Measurements from ENCODE around the gene SIT1.
"Not testable (repeated sequence)": the region's sequence is repeated elsewhere in the genome, so short reads cannot be mapped to it uniquely, and the experiment has no call there.

The SIT1 gene

DNA sequence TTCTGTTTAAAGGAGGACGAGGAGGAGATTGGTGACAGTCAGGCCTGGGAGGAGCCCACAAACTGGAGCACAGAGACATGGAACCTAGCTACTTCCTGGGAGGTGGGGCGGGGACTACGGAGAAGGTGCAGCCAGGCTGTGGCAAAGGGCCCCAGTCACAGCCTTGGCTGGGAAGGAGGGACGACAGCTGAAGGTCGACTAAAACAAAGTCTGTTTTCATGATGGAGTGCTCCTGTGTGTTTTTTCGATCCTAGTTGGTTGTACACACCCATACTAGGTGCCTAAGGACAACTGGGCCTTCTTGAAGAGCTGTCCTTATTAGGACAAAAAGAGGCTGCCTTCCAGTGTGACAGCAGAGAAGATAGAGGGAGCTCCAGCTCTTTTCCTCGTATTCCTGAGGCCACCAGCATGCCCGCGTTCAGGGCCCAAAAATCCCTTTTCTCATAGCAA lies 10.3 kb upstream of the SIT1 start:
- DNase-seq (ENCODE audit: low spot score): no peak

DNA sequence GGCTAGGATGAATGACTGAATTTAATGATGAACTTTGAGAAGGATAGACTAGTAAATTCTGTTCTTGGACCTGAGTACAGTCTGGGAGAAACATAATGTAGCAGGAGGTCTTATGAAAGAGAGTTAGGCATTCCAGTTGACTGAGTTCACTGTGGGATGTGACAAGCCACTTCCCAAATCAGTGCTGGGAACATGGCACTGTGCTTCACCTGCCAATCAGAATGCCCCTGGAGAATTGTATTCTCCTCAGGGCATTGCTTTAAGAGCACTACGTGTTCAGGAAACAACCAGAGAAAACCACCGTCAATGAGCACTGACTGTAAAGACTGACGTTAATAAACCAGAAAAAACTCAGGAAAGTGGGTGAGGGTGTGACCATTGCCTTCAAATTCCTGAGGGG lies 8.6 kb upstream of the SIT1 start:
- no peak for DNase-seq (ENCODE audit: low spot score)

DNA sequence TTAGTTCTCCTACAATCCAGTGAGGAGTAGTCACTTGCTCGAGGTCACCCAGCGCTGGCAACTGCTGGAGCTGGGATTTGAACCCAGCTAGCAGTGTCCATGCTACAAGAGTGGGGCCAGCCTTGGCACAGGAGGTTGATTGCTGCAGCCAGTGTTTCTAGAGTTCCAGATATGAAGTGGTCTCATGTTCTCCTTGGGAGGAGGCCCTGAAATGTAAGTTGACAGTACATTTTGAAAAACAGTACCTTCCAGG lies 8.2 kb upstream of the SIT1 start:
- no peak for DNase-seq (ENCODE audit: low spot score)

DNA sequence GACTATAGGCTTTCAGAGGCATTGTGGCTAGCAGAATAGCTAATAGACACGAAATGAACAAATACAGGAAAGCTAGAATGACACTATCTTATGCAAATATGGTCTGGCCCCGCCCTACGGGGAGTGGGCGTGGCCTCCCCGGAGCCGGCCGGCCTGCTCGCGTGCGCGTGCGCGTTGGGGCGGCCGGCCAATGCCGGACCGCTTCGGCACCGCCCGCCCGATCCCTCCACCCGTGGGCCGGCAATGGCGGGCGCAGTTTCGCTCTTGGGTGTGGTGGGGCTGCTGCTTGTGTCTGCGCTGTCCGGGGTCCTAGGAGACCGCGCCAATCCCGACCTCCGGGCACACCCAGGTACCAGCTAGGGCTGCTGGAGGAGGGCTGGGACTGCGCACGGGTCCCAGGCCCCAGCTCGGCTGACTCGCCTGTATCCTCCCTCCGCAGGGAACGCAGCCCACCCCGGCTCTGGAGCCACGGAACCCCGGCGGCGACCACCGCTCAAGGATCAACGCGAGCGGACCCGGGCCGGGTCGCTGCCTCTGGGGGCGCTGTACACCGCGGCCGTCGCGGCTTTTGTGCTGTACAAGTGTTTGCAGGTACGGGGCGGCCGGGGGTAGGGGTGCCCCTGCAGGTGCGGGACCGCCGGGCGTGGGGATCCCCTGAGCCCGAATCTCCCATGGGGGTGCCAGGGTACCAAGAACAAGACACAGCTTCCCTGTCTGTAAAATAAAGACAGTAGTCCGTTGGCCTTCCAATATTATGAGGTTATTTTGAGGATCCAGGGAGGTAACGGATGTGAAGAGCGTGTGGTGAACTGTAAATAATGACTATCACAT lies 7.6 kb upstream of the SIT1 start, which contains the start of gene CCDC107:
Gene CCDC107, plus strand, starts transcription at position 156 of the 831 bp plus-strand sequence. Its CDS starts 88 bp downstream, at position 244.
- DNase-seq (ENCODE audit: low spot score): peak; percentile 87

DNA sequence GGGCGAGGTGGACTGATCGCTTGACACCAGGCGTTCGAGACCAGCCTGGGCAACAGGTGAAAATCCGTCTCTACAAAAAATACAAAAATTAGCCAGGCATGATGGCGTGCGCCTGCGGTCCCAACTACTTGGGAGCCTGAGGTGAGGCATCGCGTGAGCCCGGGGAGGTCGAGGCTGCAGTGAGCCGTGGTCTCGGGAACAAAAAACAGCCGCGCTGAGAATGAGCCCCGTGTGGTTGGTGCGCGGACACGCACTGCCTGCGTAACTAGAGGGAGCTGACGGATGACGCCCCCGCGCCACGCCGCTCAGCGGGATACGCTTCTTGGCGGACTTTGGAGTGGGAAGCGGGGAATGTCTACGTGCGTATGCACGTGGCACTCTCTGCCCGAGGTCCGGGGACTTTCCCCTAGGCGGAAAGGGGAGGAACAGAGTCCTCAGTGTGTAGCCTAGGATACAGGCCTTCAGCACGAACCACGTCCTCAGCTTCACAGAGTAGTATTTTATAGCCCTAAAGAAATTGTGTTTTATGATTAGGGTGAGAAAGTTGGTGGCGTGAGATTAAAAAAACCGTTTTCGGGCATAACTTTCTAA lies 6.9 kb upstream of the SIT1 start, which contains the start of gene RMRP:
Gene RMRP, minus strand, starts transcription at position 474 of the 591 bp plus-strand sequence.
- DNase-seq (ENCODE audit: low spot score): peak; percentile 97

DNA sequence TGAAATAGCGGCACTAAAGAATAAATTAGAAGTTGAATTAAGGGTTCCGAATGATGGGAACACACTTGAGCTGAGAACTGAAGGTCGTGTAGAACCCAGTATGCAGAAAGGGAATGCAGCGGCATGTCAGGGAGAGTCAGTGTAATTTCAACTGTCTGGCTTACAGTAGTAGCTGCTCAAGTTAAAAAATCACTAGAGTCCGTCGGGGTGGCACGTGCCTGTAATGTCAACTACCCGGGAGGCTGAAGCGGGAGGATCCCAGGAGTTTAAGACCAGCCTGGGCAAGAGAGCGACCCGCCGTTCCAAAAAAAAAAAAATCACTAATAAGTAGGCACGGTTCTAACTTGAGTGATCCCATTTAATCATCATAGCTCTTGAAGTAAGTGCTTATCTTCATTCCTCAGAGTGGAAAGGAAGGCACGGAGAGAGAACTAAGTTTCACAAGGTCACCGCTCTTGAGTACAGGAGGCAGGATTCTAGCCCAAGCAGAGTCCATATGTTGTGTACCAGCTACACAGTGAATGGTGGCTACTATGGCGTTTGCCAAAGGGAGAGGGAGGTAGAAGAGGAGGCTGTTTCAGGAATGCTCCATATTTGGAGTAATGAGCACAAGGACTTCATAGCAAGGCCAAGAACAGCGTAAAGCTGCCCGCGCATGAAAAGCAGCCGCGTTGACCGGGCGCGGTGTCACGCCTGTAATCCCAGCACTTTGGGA lies 6.3 kb upstream of the SIT1 start:
- DNase-seq (ENCODE audit: low spot score): no peak

DNA sequence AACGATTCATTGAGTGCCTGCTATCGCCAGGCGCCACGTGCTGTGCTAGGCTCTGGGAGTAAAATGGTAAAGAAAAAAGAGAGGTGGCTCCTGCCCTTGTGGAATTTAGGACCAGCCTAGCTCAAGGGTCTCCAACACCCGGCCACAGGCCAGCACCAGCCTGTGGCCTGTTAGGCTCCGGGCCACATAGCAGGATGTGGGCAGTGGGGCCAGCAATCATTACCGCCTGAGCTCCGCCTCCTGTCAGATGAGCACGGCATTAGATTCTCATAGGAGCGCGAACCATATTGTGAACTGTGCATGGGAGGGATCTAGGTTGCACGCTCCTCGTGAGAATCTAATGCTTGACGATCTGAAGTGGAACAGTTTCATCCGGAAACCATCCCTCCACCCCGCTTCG lies 5.6 kb upstream of the SIT1 start:
- DNase-seq (ENCODE audit: low spot score): no peak

DNA sequence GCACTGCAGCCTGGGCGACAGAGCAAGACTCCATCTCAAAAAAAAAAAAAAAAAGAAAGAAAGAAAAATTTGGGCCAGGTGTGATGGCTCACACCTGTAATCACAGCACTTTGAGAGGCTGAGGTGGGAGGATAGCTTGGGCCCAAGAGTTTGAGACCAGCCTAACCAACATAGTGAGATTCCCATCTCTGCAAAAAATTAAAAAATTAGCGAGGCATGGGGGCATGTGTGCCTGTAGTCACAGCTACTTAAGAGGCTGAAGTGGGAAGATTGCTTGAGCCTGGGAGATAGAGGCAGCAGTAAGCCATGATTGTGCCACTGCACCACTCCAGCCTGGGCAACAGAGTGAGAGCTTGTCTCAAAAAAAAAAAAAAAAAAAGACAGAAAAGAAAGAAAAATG lies 2.9 kb upstream of the SIT1 start:
- no peak for DNase-seq (ENCODE audit: low spot score)

DNA sequence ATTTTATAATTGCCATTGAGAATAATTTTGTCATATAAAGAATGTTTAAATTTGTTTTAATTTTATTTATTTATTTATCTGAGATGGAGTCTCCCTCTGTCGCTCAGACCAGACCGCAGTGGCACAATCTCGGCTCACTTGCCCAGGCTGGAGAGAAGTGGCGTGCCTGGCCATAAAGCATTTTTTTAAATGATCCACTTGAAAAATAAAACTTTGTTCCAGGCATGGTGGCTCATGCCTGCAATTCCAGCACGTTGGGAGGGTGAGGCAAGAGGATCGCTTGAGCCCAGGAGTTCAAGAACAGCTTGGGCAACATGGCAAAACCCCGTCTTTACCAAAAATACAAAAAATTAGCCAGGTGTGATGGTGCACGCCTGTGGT lies 2.1 kb upstream of the SIT1 start:
- no peak for DNase-seq (ENCODE audit: low spot score)

DNA sequence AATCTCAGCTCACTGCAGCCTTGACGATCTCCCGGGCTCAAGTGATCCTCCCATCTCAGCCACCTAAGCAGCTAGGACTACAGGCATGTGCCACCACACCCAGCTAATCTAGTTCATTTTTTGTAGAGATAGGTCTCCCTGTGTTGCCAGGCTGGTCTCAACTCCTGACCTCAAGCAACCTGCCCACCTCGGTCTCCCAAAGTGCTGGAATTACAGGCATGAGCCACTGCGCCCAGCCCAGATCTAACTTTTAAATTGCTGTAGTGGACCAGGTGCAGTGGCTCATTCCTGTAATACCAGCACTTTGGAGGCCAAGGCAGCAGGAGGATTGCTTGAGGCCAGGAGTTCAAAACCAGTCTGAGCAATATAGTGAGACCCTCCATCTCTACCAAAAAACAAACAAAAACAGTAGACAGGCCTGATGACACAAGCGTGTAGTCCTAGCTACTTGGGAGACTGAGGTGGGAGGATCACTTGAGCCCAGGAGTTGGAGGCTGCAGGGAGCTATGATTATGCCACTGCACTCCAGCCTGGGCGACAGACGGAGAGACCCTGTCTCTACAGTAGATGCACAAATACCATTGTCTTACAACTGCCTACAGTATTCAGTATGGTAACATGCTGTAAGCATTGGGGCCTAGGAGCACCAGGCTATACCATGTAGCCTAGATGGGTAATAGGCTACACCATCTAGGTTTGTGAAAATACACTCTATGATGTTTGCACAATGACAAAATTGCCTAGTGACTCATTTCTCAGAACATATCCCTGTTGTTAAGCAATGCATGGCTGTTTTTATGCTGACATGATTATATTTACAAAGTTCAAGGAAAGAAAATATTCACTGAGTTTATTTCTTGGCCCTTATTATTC lies 1.5 kb upstream of the SIT1 start:
- no peak for DNase-seq (ENCODE audit: low spot score)

DNA sequence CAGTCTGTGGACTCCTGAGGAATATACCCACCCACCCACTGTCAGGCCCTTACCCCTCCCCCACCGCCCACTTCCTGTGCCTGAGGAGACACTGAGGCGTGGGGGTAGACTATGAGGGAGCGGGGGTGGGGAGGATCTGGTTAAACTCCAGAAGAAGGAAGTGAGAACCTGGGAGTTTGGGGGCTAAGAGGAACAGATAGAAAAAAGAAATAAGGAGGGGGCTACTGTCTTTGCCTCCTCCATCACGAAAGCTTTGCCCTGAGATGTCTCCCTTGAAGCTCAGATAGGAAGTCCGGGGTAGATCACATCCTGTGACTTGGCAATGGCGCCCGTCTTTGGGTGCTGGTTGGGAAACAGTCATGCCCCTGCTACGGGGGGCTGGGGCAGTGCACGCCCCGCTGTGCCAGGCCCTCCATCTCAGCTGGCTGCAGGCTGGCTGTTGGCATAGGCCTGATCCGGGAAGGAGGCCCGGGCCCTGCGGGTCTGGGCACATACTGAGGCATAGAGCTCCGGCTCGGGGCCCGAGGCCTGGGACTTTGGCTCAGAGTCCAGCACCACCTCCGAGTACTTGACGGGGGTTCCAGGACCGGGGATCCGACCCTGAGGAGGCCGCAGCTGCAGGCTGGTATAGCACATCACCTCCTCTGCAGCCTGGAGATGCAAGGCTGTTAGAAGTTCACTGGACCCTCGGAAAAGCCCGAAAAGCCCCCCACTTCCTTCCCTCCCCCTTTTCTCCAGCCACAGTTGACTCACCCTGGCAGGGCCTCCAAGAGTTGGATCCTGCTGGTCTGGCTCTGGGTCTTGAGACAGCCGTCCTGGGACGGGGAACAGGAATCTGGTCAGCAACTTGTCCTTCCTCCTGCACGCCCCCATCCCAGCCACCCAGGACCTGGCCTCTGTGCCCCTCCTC lies 1.0 kb downstream of the SIT1 start:
- DNase-seq (ENCODE audit: low spot score): no peak

DNA sequence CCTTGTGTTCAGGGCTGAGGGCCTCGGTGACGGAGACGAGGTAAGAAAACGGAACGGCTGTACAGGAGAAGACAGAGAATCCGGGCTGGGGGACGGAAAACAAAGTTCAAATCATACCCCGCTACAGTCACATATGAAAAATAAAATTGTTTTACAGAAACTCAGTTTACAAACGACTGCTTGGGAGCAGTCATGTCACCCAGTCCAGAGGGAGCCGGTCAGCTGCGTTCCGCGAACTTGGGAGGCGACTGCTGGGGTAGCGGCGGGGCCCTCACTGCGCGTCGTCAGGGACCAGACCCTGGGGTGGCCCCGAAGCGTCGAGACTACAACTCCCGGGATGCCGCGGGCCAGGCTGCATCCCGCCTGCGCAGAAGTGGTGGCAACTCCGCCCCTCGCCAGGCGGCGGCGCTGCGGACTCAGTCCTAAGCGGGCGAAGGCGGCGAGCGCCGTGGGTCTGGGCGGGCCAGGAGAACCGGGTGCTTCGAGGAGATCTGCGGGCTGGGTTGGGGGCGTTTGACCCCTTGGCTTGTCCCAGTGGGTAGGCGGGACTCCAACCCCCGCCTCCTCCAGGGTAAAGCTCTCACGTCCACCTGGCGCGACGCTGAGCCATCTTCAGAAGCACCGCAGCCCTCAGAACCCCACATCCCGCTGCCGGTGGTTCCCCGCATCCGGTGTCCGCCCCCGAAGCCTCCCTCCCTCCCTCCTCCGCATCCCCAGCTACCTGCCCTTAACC lies 4.0 kb downstream of the SIT1 start:
- DNase-seq (ENCODE audit: low spot score): peak; percentile 82

DNA sequence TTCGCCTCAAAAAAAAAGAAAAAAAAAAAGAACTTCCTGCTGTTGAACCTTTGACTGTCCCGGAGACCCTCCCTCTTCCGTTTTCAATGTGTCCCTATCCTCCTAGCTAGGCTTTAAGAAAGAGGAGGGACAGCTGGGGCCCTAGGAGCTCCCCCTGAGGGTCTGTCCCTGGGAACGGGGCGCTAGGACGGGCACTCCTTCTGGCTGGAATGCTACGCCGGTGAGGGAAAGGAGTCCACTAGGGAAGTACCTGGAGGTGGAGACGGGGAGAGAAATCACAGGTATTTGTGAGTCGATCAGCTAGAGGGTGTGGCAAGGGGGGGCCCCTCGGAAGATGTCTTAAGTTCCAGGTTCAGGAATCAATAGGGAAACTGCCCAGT lies 4.6 kb downstream of the SIT1 start:
- no peak for DNase-seq (ENCODE audit: low spot score)

DNA sequence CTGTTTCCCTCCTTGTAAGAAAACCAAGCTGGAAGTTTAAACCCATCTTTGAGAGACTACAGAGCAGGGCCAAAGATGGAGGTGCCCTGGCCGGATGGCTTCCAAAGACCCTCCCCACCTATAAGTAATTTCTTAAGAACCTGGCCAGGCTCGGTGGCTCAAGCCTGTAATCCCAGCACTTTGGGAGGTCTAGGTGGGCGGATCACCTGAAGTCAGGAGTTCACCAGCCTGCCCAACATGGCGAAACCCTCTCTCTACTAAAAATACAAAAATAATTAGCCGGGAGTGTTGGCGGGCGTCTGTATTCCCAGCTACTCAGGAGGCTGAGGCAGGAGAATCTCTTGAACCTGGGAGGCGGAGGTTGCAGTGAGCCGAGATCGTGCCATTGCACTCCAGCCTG lies 5.0 kb downstream of the SIT1 start:
- DNase-seq (ENCODE audit: low spot score): not testable (repeated sequence)

DNA sequence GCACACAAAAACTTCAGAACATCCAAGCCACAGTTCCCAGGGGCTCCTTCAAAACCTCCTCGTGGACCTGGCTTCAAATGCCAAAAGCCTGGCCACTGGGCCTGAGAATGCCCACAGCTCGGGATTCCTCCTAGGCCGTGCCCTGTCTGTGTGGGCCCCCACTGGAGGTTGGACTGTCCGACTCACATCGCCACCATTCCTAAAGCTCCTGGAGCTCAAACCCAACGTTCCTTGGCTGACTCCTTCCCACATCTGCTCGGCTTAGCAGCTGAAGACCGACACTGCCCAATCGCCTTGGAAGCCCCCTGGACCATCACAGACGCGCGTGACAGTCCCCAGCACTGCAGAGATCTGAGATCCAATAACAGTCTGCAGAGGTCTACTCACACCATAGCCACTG lies 7.7 kb downstream of the SIT1 start:
- DNase-seq (ENCODE audit: low spot score): no peak

DNA sequence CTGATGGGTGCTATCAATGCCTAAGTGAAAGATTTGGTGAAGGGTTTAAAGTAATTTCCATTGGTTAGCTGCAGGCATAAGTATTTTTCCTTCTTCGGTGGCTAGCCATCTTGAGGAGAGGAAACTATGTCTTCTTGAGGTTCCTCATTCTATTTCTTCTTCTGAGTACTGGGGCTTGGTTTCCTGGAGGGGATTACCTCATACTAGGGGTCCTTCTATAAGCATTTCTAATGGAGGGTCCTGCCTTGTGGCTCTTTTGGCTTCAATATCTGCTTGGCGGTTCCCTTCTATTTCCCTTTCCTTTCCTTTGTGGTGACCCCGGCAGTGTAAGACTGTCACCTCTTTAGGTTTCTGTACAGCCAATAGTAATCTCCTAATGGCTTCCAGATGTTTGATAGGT lies 9.3 kb downstream of the SIT1 start:
- not testable (repeated sequence) for DNase-seq (ENCODE audit: low spot score)

DNA sequence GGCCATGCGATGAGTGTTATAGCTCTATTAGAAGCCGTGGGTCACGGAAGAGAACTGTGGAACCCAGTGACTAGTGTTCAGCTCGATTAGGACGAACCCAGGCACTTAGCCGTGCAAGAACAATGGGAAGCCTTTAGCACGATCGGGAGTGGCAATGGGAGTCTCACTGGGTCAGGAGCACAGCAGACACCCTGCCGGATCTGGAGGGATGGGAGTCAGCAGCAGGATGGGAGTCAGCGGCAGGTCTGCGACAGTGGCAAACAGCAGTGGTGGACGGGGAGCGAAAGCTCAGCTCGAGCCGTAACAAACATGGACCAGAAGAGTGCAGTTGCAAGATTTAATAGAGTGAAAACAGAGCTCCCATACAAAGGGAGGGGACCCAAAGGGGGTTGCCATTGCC lies 10.3 kb downstream of the SIT1 start:
- DNase-seq (ENCODE audit: low spot score): not testable (repeated sequence)

DNA sequence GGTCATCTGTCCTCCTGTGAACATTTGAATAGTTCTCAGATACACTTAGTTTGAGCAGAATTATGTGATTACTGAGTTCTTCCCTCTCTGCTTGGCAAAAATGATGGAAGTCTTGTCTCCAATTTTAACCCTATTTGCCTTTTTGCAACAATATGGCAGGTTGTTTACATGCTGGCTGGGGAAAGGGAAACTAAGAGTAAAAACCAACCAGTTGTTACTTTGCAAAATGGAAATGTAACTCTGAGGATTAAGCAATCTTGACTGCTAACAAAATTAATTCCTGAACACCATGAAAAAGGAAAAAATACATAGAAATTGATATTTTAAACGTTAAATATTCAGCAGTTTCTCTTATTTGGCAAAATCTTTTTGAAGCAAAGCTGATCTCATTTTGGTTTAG lies 11.1 kb downstream of the SIT1 start:
- DNase-seq (ENCODE audit: low spot score): no peak

DNA sequence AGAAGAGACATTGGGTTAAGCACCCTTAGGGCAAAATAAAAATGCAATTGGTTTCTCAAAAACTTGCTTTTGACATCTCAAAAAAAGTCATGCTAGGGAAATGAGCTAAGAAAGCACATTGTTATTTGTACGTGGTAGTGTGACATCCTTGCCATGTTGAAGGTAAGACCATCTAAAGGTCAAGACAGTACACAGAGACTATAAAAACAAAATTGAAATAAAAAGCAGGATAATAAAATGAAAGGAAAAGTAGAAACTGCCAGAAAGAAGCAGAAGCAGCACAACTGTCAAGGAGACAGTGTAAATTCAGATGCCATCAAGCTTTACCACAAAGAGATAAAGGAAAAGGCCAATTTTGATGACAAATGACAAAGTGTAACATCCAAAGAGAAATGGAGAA lies 11.5 kb downstream of the SIT1 start:
- not testable (repeated sequence) for DNase-seq (ENCODE audit: low spot score)

DNA sequence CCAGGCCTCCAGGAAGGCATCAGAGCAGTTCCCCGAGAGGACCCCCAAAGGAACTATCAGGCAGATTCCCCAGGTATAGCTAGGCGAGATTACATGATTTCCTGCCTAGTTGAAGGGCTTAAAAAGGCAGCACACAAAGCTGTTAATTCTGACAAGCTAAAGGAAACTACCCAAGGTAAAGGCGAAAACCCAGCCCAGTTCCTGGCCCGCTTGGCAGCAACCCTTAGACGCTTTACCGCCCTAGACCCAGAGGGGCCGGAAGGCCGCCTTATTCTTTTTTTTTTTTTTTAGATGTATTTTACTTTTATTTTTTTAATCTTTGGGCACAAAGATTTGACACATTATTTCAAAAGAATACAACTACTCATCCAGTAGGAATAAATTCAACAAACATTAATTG lies 12.0 kb downstream of the SIT1 start:
- not testable (repeated sequence) for DNase-seq (ENCODE audit: low spot score)

Measured in kidney capillary endothelial cell (primary cell).